ENCODE results near the gene KCTD6. TPM values are rescaled to one million over a fixed set of nuclear protein-coding genes. Genes with fewer than 3 reads are reported as not detected.

The KCTD6 gene
- total RNA-seq, 3 donors from 2014 or later (not counting 1 experiment from before 2014, with no cell fraction given): 4.5 to 12.9 (median 7.5) TPM

GRCh38 chr3:58484722-58485069, 7.2 kb upstream of the KCTD6 start:
- Mint-ChIP-seq H3K36me3 (no peaks in the 10 kb centered on the region), H3K27ac (no peak overlapping the region), H3K27me3 (ENCODE audit: low read depth in 2 of 2) (peaks cover 25 to 36% of the 10 kb centered on the region in 2 donors), H3K4me1 (peaks cover 0 to 21% of the 10 kb centered on the region in 2 donors), H3K9me3 (no peaks in the 10 kb centered on the region), H3K4me3 (no peak overlapping the region)
- Histone ChIP-seq H3K9me3 (ENCODE audit: control insufficient read depth, insufficient read depth, low read length) (no peaks in the 10 kb centered on the region), H3K4me3 (ENCODE audit: low read length) (no peak overlapping the region), H3K27ac (ENCODE audit: low read length) (no peak overlapping the region), H3K27me3 (ENCODE audit: control insufficient read depth, insufficient read depth, low read length) (no peaks in the 10 kb centered on the region), H3K4me1 (ENCODE audit: control insufficient read depth, insufficient read depth, low read length) (peaks cover 21% of the 10 kb centered on the region), H3K36me3 (ENCODE audit: control insufficient read depth, insufficient read depth, low read length) (no peaks in the 10 kb centered on the region)
- WGBS (ENCODE audit: insufficient coverage): 97% methylated on average over 3 of the region's 3 CpGs
- ATAC-seq: no peak
- no peak for TF ChIP-seq CTCF (IDR thresholded peaks at IDR 0.05)
- DNase-seq: no peak
- intact Hi-C loops (cut with micrococcal nuclease): no loop called here

GRCh38 chr3:58485801-58486435, 6.0 kb upstream of the KCTD6 start:
- intact Hi-C loops (cut with micrococcal nuclease): no loop called here
- Histone ChIP-seq H3K4me1 (ENCODE audit: control insufficient read depth, insufficient read depth, low read length) (peaks cover 23% of the 10 kb centered on the region), H3K27me3 (ENCODE audit: control insufficient read depth, insufficient read depth, low read length) (no peaks in the 10 kb centered on the region), H3K36me3 (ENCODE audit: control insufficient read depth, insufficient read depth, low read length) (no peaks in the 10 kb centered on the region), H3K9me3 (ENCODE audit: control insufficient read depth, insufficient read depth, low read length) (no peaks in the 10 kb centered on the region), H3K27ac (ENCODE audit: low read length) (no peak overlapping the region), H3K4me3 (ENCODE audit: low read length) (no peak overlapping the region)
- WGBS (ENCODE audit: insufficient coverage): 90% methylated on average over 6 of the region's 6 CpGs
- TF ChIP-seq CTCF (IDR thresholded peaks at IDR 0.05): no peak
- Mint-ChIP-seq H3K27me3 (ENCODE audit: low read depth in 2 of 2) (peaks cover 25 to 36% of the 10 kb centered on the region in 2 donors), H3K36me3 (no peaks in the 10 kb centered on the region), H3K27ac (peak overlapping the region in 1 of 2 donors; percentile 31), H3K4me3 (no peak overlapping the region), H3K4me1 (peaks cover 4 to 21% of the 10 kb centered on the region in 2 donors), H3K9me3 (no peaks in the 10 kb centered on the region)
- no peak for DNase-seq
- no peak for ATAC-seq

- intact Hi-C loops (cut with micrococcal nuclease): no loop called here
- DNase-seq: no peak
- no peak overlapping the region for H3K4me3 ChIP-seq (ENCODE audit: low read length)
- Mint-ChIP-seq H3K9me3 (no peaks in the 10 kb centered on the region), H3K4me3 (no peak overlapping the region), H3K36me3 (no peaks in the 10 kb centered on the region), H3K27ac (peak overlapping the region in 1 of 2 donors; percentile 31), H3K4me1 (peaks cover 9 to 28% of the 10 kb centered on the region in 2 donors), H3K27me3 (ENCODE audit: low read depth in 2 of 2) (peaks cover 22 to 32% of the 10 kb centered on the region in 2 donors)
- peaks cover 30% of the 10 kb centered on the region for H3K4me1 ChIP-seq (ENCODE audit: control insufficient read depth, insufficient read depth, low read length)
- no peaks in the 10 kb centered on the region for H3K9me3 ChIP-seq (ENCODE audit: control insufficient read depth, insufficient read depth, low read length)
- no peaks in the 10 kb centered on the region for H3K27me3 ChIP-seq (ENCODE audit: control insufficient read depth, insufficient read depth, low read length)
- no peak for TF ChIP-seq CTCF (IDR thresholded peaks at IDR 0.05)
- no peak for ATAC-seq
- no peak overlapping the region for H3K27ac ChIP-seq (ENCODE audit: low read length)
- H3K36me3 ChIP-seq (ENCODE audit: control insufficient read depth, insufficient read depth, low read length): no peaks in the 10 kb centered on the region
- 72% methylated on average over 18 of the region's 18 CpGs for WGBS (ENCODE audit: insufficient coverage)
These were observed 4.6 kb upstream of the KCTD6 start for GRCh38 chr3:58487140-58487886.
